Esophagus (tissue), 2 donors: ENCODE measurements around the gene LDLRAD4. TPM values are rescaled to one million over a fixed set of nuclear protein-coding genes. Genes with fewer than 3 reads are reported as not detected.

Experiments
- H3K27ac ChIP-seq, 2 donors: one replicate each; pipeline ENCODE4 v1.5.1; 2013; ENCODE audit warnings: low read depth in 2 of 2, mild to moderate bottlenecking in 2 of 2, inconsistent platforms in 1 of 2, low read length in 1 of 2, moderate library complexity in 1 of 2
- H3K27me3 ChIP-seq, 2 donors: one replicate each; pipeline ENCODE4 v1.6.1; 2013; ENCODE audit warnings: low read length in 2 of 2, control low read depth in 1 of 2, mild to moderate bottlenecking in 1 of 2; ENCODE audit not compliant: insufficient read depth in 2 of 2, control insufficient read depth in 1 of 2
- H3K36me3 ChIP-seq, 2 donors: one replicate each; pipeline ENCODE4 v1.6.1; 2013; ENCODE audit warnings: low read length in 1 of 2; ENCODE audit not compliant: control insufficient read depth in 2 of 2, insufficient read depth in 2 of 2
- H3K4me1 ChIP-seq, 2 donors: one replicate each; pipeline ENCODE4 v1.6.1; 2013; ENCODE audit warnings: low read length in 1 of 2; ENCODE audit not compliant: control insufficient read depth in 2 of 2, insufficient read depth in 2 of 2
- H3K4me3 ChIP-seq, 2 donors: one replicate each; pipeline ENCODE4 v1.5.1; 2013; ENCODE audit warnings: low read length in 2 of 2, mild to moderate bottlenecking in 2 of 2, low read depth in 1 of 2, moderate library complexity in 1 of 2
- H3K9me3 ChIP-seq, 2 donors: one replicate each; pipeline ENCODE4 v1.6.1; 2013; ENCODE audit warnings: mild to moderate bottlenecking in 2 of 2, low read depth in 1 of 2, low read length in 1 of 2, moderate library complexity in 1 of 2; ENCODE audit not compliant: control insufficient read depth in 2 of 2, insufficient read depth in 1 of 2
- WGBS, 2 donors: extraction: QIAGEN DNeasy Blood & Tissue Kit; methylation state at CpG; one replicate each; pipeline ENCODE4 v1.1.7; 2013; 5-methylcytosine and 5-hydroxymethylcytosine counted together
- polyA plus RNA-seq, 2 donors: library from polyadenylated mRNA; stranded (reverse); fragments of 200-250 nt; gene quantifications; one replicate each; pipeline ENCODE4 v1.2.3, GENCODE V29; 2013
- donor health status: healthy with polysubstance abuse.
- donor health status: Bipolar disorder and iron deficiency.

The LDLRAD4 gene
- polyA plus RNA-seq, 2 donors, result 0.79 to 0.99 TPM

- 93 to 96% methylated on average over 29 of the region's 29 CpGs for WGBS, 2 donors
- H3K27me3 ChIP-seq, result no peaks in the 10 kb centered on the region
- H3K27ac ChIP-seq, result no peak overlapping the region
- no peaks in the 10 kb centered on the region for H3K9me3 ChIP-seq
- peaks cover 0 to 3% of the 10 kb centered on the region in 2 donors for H3K36me3 ChIP-seq
- peaks cover 0 to 4% of the 10 kb centered on the region in 2 donors for H3K4me1 ChIP-seq
- H3K4me3 ChIP-seq, result no peak overlapping the region
Measured at GRCh38 chr18:13620818-13621445, 402.4 kb downstream of the LDLRAD4 start.

GRCh38 chr18:13621446-13621849 lies 402.9 kb downstream of the LDLRAD4 start:
- 95 to 96% methylated on average over 23 of the region's 23 CpGs for WGBS, 2 donors
- no peaks in the 10 kb centered on the region for H3K27me3 ChIP-seq
- no peaks in the 10 kb centered on the region for H3K9me3 ChIP-seq
- peaks cover 0 to 3% of the 10 kb centered on the region in 2 donors for H3K36me3 ChIP-seq
- peaks cover 0 to 2% of the 10 kb centered on the region in 2 donors for H3K4me1 ChIP-seq
- no peak overlapping the region for H3K27ac ChIP-seq
- H3K4me3 ChIP-seq, result no peak overlapping the region

GRCh38 chr18:13621886-13622619 lies 403.5 kb downstream of the LDLRAD4 start:
- H3K4me1 ChIP-seq, result no peaks in the 10 kb centered on the region
- no peak overlapping the region for H3K4me3 ChIP-seq
- H3K27me3 ChIP-seq, result no peaks in the 10 kb centered on the region
- 85 to 93% methylated on average over 19 of the region's 19 CpGs for WGBS, 2 donors
- H3K9me3 ChIP-seq, result no peaks in the 10 kb centered on the region
- H3K36me3 ChIP-seq, result peaks cover 0 to 3% of the 10 kb centered on the region in 2 donors
- H3K27ac ChIP-seq, result no peak overlapping the region

- no peak overlapping the region for H3K27ac ChIP-seq
- no peaks in the 10 kb centered on the region for H3K4me1 ChIP-seq
- no peak overlapping the region for H3K4me3 ChIP-seq
- 89 to 96% methylated on average over 8 of the region's 8 CpGs for whole genome bisulfite sequencing, 2 donors
- peaks cover 0 to 3% of the 10 kb centered on the region in 2 donors for H3K36me3 ChIP-seq
- no peaks in the 10 kb centered on the region for H3K9me3 ChIP-seq
- H3K27me3 ChIP-seq, result no peaks in the 10 kb centered on the region
Measured at GRCh38 chr18:13622751-13623150, 404.2 kb downstream of the LDLRAD4 start.

- H3K9me3 ChIP-seq, result no peaks in the 10 kb centered on the region
- H3K36me3 ChIP-seq, result peaks cover 0 to 3% of the 10 kb centered on the region in 2 donors
- H3K4me3 ChIP-seq, result no peak overlapping the region
- no peak overlapping the region for H3K27ac ChIP-seq
- no peaks in the 10 kb centered on the region for H3K4me1 ChIP-seq
- 61 to 62% methylated on average over 10 of the region's 10 CpGs for WGBS, 2 donors
- H3K27me3 ChIP-seq, result no peaks in the 10 kb centered on the region
Measured at GRCh38 chr18:13623348-13623747, 404.8 kb downstream of the LDLRAD4 start.

- no peaks in the 10 kb centered on the region for H3K27me3 ChIP-seq
- H3K36me3 ChIP-seq, result peaks cover 0 to 3% of the 10 kb centered on the region in 2 donors
- no peak overlapping the region for H3K4me3 ChIP-seq
- WGBS, 2 donors, result 93 to 95% methylated on average over 13 of the region's 13 CpGs
- no peak overlapping the region for H3K27ac ChIP-seq
- no peaks in the 10 kb centered on the region for H3K9me3 ChIP-seq
- no peaks in the 10 kb centered on the region for H3K4me1 ChIP-seq
Measured at GRCh38 chr18:13623871-13624270, 405.3 kb downstream of the LDLRAD4 start.

GRCh38 chr18:13624563-13625237 lies 406.1 kb downstream of the LDLRAD4 start:
- Histone ChIP-seq H3K27me3 (no peaks in the 10 kb centered on the region), H3K4me1 (no peaks in the 10 kb centered on the region), H3K36me3 (peaks cover 0 to 3% of the 10 kb centered on the region in 2 donors), H3K9me3 (no peaks in the 10 kb centered on the region), H3K27ac (no peak overlapping the region), H3K4me3 (no peak overlapping the region)
- 85 to 86% methylated on average over 11 of the region's 11 CpGs for WGBS, 2 donors

GRCh38 chr18:13625355-13625754 lies 406.8 kb downstream of the LDLRAD4 start:
- H3K9me3 ChIP-seq, result no peaks in the 10 kb centered on the region
- no peak overlapping the region for H3K4me3 ChIP-seq
- no peaks in the 10 kb centered on the region for H3K27me3 ChIP-seq
- WGBS, 2 donors, result 80 to 85% methylated on average over 10 of the region's 10 CpGs
- peaks cover 0 to 3% of the 10 kb centered on the region in 2 donors for H3K36me3 ChIP-seq
- no peaks in the 10 kb centered on the region for H3K4me1 ChIP-seq
- H3K27ac ChIP-seq, result no peak overlapping the region

GRCh38 chr18:13625843-13626543 lies 407.4 kb downstream of the LDLRAD4 start:
- no peak overlapping the region for H3K27ac ChIP-seq
- H3K4me3 ChIP-seq, result no peak overlapping the region
- H3K4me1 ChIP-seq, result no peaks in the 10 kb centered on the region
- H3K36me3 ChIP-seq, result peaks cover 0 to under 1% of the 10 kb centered on the region in 2 donors
- 89 to 90% methylated on average over 8 of the region's 8 CpGs for WGBS, 2 donors
- no peaks in the 10 kb centered on the region for H3K27me3 ChIP-seq
- no peaks in the 10 kb centered on the region for H3K9me3 ChIP-seq
